Thoracic aorta (tissue), 2 donors: ENCODE results near the gene CSTA. TPM values are rescaled to one million over a fixed set of nuclear protein-coding genes. Genes with fewer than 3 reads are reported as not detected.

Source experiments
- ATAC-seq: fragments of 150-250 bp; one replicate; pipeline ENCODE4 v1.8.0; 2017; ENCODE audit warnings: low read depth; ENCODE audit not compliant: insufficient number of reproducible peaks, low FRiP score
- DNase-seq: peaks from one replicate; pipeline ENCODE4 v3.0.0-alpha.2; 2020; ENCODE audit warnings: low spot score
- H3K27ac ChIP-seq, 2 donors: fragments of 200-600 bp; sonication (generic); 1 replicate in 1 of 2; 2 replicates in 1 of 2; pipeline ENCODE4 v1.5.1; 2016; ENCODE audit warnings: mild to moderate bottlenecking in 2 of 2, moderate library complexity in 2 of 2
- H3K27me3 ChIP-seq: fragments of 200-600 bp; sonication (generic); replicated peaks from 2 replicates; pipeline ENCODE4 v1.6.0; 2016; ENCODE audit warnings: mild to moderate bottlenecking; ENCODE audit not compliant: insufficient read depth
- H3K36me3 ChIP-seq: fragments of 200-600 bp; sonication (generic); one replicate; pipeline ENCODE4 v1.5.1; 2016
- H3K4me1 ChIP-seq, 2 donors: fragments of 200-600 bp; sonication (generic); 1 replicate in 1 of 2; 2 replicates in 1 of 2; pipeline versions ENCODE4 v1.5.1 to v1.6.0; 2016; ENCODE audit warnings: low read depth in 2 of 2, mild to moderate bottlenecking in 1 of 2; ENCODE audit not compliant: control insufficient read depth in 1 of 2
- H3K4me3 ChIP-seq: fragments of 200-600 bp; sonication (generic); 2 replicates; pipeline ENCODE4 v1.5.1; 2016; ENCODE audit warnings: mild to moderate bottlenecking
- H3K9me3 ChIP-seq: fragments of 200-600 bp; sonication (generic); 2 replicates; pipeline ENCODE4 v1.5.1; 2016
- total RNA-seq, 2 donors: library from RNA; depleted of rRNA; stranded (reverse); fragments of >200 nt; gene quantifications; one replicate each; pipeline versions ENCODE4 v1.1.0 to v1.2.3, GENCODE V29; 2016
- TF ChIP-seq, protein P1 (sequence below): fragments of 200-600 bp; sonication (generic); IDR thresholded peaks from one replicate; pipeline ENCODE4 v1.5.1; 2019; ENCODE audit warnings: antibody characterized with exemption

Gene CSTA
- total RNA-seq, 2 donors from 2014 or later = 12.3 TPM; not detected in 1

DNA sequence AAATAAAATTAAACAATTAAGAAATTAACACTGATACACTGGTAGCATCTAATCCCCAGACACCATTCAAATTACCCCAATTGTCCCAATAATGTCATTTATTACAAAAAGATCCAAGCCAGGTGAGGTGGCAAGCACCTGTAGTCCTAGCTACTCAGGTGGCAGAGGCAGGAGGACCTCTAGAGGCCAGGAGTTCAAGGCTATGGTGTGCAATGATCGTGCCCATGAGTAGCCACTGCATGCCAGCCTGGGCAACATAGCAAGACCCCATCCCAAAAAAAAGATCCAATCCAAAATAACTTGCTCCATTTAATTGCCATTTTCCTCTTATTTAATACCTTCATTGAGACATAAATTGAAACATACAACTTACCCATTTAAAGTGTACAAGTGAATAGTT is 17.8 kb downstream of the CSTA start:
- ATAC-seq = no peak
- no peak for DNase-seq
- TF ChIP-seq, protein P1, sequence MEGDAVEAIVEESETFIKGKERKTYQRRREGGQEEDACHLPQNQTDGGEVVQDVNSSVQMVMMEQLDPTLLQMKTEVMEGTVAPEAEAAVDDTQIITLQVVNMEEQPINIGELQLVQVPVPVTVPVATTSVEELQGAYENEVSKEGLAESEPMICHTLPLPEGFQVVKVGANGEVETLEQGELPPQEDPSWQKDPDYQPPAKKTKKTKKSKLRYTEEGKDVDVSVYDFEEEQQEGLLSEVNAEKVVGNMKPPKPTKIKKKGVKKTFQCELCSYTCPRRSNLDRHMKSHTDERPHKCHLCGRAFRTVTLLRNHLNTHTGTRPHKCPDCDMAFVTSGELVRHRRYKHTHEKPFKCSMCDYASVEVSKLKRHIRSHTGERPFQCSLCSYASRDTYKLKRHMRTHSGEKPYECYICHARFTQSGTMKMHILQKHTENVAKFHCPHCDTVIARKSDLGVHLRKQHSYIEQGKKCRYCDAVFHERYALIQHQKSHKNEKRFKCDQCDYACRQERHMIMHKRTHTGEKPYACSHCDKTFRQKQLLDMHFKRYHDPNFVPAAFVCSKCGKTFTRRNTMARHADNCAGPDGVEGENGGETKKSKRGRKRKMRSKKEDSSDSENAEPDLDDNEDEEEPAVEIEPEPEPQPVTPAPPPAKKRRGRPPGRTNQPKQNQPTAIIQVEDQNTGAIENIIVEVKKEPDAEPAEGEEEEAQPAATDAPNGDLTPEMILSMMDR = no peak

DNA sequence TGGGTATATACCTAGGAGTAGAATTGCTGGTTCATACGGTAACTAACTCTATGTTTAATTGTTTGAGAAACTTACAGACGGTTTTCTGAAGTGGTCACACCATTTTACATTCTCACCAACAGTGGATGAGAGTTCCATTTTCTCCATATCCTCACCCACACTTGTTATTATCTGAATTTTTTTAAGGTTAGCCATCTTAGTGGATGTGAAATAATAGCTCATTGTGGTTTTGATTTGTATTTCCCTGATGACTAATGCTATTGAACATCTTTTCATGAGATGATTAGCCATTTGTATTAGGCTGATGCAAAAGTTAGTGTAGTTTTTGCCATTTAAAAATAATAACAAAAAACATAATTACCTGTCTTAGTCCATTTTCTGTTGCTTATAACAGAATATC is 18.6 kb downstream of the CSTA start:
- DNase-seq (no peak), ATAC-seq (no peak)
- H3K27me3 ChIP-seq = no peaks in the 10 kb centered on the region
- TF ChIP-seq, protein P1 = no peak
- H3K4me1 ChIP-seq = no peaks in the 10 kb centered on the region
- H3K27ac ChIP-seq = no peak overlapping the region
- H3K4me3 ChIP-seq = no peak overlapping the region
- no peaks in the 10 kb centered on the region for H3K9me3 ChIP-seq
- no peaks in the 10 kb centered on the region for H3K36me3 ChIP-seq

More for the DNA sequence above, 17.8 kb downstream of the CSTA start:
- no peak overlapping the region for H3K4me3 ChIP-seq
- no peaks in the 10 kb centered on the region for H3K9me3 ChIP-seq
- H3K27ac ChIP-seq = no peak overlapping the region
- no peaks in the 10 kb centered on the region for H3K36me3 ChIP-seq
- no peaks in the 10 kb centered on the region for H3K27me3 ChIP-seq
- H3K4me1 ChIP-seq = no peaks in the 10 kb centered on the region

DNA sequence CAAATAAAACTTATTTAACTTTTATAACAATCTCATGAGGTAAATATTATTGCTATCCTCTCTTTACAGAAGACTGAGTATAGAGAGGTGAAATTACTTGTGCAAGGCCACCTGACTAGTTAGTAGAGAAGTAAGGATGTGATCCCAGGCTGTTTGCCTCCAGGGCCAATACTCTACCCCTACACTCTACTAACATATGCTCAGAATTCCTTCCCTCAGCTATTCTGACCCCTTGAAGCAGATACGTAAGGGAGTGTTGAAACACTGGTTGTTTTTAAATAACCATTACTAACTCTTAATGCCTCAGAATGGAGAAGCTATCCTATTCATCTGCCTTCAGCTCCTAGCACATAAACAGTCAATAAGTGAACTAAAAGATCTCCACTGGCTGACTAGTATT is 24.1 kb downstream of the CSTA start:
- no peak overlapping the region for H3K27ac ChIP-seq
- DNase-seq = no peak
- no peaks in the 10 kb centered on the region for H3K4me1 ChIP-seq
- no peak for ATAC-seq
- no peaks in the 10 kb centered on the region for H3K36me3 ChIP-seq
- H3K9me3 ChIP-seq = no peaks in the 10 kb centered on the region
- TF ChIP-seq, protein P1 = no peak
- H3K4me3 ChIP-seq = no peak overlapping the region
- no peaks in the 10 kb centered on the region for H3K27me3 ChIP-seq

DNA sequence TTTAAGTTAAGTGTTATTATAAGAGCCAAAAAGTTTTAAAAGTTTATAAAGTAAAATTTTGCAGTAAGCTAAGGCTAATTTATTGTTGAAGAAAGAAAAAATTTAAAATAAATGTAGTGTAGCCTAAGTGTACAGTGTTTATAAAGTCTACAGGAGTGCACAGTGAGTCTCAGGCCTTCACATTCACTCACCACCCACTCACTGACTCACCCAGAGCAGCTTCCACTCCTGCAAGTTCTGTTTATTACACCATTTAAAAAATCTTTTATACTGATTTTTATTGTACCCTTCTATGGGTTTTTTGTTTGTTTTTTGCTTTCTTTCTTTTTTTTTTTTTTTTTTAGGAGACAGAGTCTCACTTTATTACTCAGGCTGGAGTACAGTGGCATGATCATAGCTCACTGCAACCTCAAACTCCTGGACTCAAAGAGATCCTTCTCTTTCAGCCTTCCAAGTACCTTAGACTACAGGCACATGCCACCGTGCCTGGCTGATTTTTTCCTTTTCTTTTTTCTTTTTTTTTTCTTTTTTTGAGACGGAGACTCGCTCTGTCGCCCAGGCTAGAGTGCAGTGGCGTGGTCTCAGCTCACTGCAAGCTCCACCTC is 25.9 kb downstream of the CSTA start:
- no peaks in the 10 kb centered on the region for H3K4me1 ChIP-seq
- no peak for DNase-seq
- H3K4me3 ChIP-seq = no peak overlapping the region
- ATAC-seq = no peak
- TF ChIP-seq, protein P1 = no peak
- H3K9me3 ChIP-seq = no peaks in the 10 kb centered on the region
- no peaks in the 10 kb centered on the region for H3K36me3 ChIP-seq
- H3K27me3 ChIP-seq = no peaks in the 10 kb centered on the region
- no peak overlapping the region for H3K27ac ChIP-seq

DNA sequence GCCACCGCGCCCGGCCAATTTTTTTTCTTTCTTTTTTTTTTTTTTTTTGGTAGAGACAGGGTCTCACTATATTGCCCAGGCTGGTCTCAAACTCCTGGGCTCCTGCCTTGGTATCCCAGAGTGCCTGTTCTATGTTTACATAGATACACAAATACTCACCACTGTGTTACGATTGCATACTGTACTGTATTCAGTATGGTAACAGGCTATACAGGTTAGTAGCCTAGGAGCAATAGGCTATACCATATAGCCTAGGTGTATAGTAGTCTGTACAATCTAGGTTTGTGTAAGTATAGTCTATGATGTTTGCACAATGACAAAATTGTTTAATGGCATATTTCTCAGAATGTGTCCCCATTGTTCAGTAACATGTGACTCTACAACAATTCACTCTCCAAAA is 26.6 kb downstream of the CSTA start:
- no peak for ATAC-seq
- no peaks in the 10 kb centered on the region for H3K9me3 ChIP-seq
- no peaks in the 10 kb centered on the region for H3K27me3 ChIP-seq
- H3K36me3 ChIP-seq = no peaks in the 10 kb centered on the region
- TF ChIP-seq, protein P1 = no peak
- H3K27ac ChIP-seq = no peak overlapping the region
- no peak overlapping the region for H3K4me3 ChIP-seq
- no peak for DNase-seq
- no peaks in the 10 kb centered on the region for H3K4me1 ChIP-seq
